HUDEP-2 (cell line): ENCODE data around the gene HDAC5.
"Not testable (repeated sequence)": the region's sequence is repeated elsewhere in the genome, so short reads cannot be mapped to it uniquely, and the experiment has no call there.

Source experiments
- DNase-seq, 76 experiments: peaks; one replicate each; lab custom pipeline; 2025; ENCODE audit not compliant: unreplicated experiment in 76 of 76; lab: John Stamatoyannopoulos, UW

HDAC5 gene

DNA sequence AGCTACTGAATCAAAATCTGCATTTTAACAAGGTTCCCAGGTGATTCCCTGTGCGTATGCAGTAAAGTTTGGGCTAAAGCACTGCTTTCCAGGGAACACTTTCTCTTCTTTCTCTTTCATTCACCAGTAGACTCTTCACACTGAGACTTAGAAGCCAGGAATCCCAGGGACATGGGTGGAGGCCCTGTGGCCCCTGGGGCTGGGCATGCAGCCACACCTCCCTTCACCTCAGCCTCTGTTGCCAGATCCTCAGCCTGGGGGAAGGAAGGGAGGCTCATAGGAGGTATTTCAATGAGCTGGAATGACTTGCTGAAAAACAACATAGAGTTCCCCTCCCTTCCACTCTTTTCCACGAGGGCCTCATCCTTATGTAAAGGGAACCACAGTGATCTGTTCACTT lies 51.7 kb downstream of the HDAC5 start:
- DNase-seq, result peak in 7 of 76 experiments; percentile 5 to 22 (median 9)

DNA sequence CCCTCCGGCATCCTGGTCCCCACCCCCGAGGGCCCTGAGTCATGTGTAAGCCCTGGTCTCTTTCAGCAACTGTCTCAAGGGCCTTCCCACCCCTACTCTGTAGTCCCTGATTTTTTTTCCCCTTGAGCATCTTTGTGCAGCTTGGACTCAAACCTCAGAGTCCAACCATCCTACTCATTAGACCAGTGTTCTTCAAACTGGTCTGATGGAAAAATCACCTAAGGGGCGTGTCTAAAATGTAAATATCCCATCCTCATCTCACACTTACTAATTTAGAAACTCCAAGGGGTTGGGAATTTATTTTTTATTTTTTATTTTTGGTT lies 52.3 kb downstream of the HDAC5 start:
- DNase-seq, result peak in 1 of 76 experiments; percentile 23

DNA sequence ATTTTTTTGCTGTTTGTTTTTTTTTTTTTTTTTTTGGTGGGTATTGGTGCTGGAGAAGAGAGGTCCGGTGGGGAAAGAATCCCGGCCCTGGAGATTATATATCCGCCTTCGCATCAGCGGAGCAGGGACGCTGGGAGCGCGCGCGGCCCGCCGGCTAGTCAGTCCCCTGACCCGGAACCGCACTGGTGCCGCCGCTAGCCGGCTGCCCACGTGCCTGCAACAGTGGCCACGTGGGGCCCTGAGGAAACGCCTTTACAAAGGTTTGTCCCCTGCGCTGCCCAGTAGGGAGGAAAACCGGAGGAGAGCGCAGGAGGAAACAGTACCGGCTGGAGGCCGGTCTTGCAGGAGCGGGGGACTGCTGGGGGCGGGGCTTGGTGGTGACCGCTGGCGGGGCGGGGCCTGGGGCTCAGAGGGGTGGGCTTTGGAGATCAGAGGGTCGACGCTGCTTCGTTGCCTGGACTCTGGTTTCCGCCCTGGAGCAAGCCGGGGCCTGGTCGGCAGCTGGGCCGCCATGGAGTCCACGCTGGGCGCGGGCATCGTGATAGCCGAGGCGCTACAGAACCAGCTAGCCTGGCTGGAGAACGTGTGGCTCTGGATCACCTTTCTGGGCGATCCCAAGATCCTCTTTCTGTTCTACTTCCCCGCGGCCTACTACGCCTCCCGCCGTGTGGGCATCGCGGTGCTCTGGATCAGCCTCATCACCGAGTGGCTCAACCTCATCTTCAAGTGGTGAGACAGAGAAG lies 52.8 kb downstream of the HDAC5 start, which contains the start of gene G6PC3:
TSS of gene G6PC3 (plus strand) at position 281 of the 743 bp plus-strand sequence. CDS start at position 512, 231 bp downstream.
- peak in 75 of 76 experiments; percentile 19 to 95 (median 86) for DNase-seq

DNA sequence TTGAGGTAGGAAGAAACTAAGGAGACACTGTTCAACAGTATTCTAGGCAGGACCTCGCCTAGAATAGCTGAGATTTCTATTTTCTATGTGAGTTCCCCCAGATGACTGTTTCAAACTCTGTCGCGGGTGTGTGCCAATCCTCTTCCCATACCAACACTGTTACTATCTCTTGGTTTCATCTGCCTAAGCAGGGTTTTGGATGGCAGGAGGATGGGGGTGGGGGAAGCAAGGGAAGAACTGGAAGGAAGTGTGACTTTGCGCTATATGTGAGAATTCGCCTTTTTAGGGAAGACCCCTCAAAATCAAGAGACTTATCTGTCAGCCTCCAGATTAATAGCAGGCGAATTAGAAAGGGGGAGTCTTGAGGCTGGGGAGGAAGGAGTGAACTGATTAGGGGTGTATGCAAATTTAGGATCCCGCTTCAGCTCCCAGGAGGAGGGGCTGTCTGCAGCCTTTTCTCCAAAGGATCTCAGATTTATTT lies 53.4 kb downstream of the HDAC5 start:
- DNase-seq, result peak in 4 of 76 experiments; percentile 32 to 53 (median 46)

DNA sequence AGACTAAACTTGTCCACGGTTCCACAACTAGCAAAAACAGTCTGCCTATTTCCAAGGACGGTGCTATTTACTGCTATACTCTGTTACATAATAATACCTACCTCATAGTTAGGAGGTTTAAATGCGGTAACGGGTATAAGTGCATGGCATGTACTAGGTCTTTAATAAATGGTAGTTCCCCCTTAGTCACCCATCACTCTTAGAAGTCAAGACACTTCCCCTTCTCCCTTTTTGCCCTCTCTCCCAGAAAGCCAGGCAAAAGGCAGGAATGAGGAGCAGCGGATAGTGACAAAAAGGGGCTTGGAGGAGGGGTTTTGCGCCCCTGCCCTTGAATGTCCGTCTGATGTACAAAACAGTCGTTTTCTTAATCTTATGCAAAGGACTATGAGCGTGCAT lies 55.9 kb downstream of the HDAC5 start:
- no peak for DNase-seq

DNA sequence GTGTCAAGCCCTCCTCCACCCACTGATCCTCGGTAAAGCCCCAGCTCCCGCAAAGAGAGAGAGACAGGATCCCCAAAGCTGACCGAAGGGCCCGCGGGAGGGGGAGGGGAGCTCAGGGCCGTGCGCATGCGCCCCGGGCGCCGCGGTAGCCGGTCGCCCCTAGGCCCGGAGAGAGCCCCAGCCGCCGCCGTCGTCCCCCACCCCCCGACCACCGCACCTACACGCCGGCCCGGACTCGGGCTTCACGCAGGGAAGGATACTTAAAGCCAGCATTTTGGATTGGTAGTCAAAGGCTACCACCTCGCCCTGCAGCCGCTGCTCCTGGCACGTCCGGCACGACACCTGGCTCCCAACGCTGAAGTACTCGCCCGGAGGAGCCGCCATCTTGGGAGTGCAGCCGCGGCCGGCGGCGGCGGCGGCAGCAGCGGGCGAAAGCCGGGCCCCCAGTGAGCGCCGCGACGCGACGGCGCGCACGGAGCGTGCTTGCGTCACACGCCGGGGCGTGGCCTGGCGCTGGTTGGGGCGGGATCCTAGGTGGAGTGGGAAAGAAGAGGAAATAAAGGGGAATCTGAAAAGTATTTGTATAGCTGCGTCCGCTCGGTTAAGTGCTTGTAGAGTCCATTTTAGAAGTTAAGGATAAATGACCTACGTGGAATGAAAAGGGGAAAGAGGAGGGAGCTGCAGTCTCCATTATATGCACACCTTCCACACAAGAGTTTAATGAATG lies 57.1 kb downstream of the HDAC5 start, which contains the start of gene LSM12:
TSS of gene LSM12 (minus strand) at position 468 of the 727 bp plus-strand sequence. CDS start at position 384, 84 bp downstream.
- peak in 71 of 76 experiments; percentile 38 to 90 (median 78) for DNase-seq

DNA sequence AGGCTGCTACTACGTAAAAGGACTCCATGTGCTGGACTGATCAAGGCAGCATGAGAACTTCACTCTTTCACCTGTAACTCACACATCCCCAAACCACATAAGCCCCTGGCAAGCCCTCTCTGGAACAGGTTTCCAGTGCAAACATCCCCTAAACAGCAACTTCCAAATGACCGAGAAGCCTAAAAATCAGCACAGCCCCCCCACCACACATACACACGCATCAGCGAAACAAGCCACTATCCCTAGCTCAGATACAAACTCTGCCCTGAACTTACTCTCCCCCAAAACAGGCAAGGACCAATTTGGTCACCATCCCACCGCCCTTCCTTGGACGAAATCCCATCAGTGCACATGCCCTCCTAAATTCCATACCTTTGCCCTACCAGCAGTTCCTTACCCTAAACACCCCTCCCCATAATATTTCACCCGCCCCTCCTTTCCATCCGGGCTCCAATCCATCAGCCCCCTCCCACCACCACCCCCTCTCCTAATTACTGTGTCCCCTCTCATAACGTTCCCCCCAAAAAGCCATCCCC lies 57.7 kb downstream of the HDAC5 start:
- peak in 3 of 76 experiments; percentile 4 to 23 (median 5) for DNase-seq

DNA sequence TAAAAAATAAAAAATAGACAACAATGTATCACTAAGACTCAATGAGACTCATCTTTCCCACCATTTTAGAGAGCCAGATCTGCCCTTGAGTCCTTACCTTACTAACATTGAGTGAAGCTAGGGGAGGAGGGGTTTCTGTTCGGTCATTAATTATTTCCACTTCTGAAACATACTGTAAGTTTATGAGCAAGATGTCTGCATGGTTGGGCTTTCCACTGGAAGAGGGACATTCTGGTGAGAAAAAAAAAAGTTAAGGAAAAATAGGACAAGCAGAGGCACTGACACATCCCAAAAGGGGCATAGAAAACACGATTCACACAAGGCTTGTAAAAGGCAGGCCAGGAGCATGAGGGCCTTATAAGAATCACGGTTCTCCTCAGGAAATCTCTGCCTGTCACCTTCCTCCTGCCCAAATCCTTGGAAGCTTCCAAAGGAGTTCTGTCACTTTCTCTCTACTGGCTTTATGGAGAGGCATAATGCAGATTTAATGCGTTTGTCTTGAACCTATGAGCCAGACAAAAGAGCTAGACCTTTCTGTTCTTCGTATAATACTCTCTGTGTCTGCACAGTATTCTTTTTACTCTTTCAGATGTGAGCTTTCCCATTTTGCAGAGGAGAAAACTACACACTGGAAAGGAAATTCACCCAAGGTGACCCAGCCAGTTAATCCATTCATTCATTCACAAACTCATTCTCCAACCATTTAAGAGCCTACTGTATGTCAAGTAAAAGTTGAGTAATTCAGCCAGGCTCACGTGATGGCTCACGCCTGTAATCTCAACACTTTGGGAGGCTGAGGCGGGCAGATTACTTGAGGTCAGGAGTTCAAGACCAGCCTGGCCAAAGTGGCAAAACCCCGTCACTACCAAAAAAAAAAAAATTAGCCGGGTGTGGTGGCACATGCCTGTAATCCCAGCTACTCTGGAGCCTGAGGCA lies 59.5 kb downstream of the HDAC5 start:
- peak in 12 of 76 experiments; percentile 4 to 27 (median 19) for DNase-seq

DNA sequence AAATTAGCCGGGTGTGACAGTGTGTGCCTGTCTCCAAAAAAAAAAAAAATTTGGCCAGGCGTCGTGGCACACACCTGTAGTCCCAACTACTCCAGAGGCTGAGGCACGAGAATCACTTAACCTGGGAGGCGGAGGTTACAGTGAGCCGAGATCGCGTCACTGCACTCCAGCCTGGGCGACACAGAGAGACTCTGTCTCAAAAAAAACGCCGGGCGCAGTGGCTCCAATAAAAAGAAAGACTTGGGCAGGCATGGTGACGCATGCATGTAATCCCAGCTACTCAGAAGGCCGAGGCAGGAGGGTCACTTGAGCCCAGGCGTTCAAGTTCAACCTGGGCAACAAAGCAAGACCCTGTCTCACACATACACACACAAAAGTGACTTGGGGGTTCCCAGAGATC lies 60.6 kb downstream of the HDAC5 start:
- DNase-seq, result no peak

DNA sequence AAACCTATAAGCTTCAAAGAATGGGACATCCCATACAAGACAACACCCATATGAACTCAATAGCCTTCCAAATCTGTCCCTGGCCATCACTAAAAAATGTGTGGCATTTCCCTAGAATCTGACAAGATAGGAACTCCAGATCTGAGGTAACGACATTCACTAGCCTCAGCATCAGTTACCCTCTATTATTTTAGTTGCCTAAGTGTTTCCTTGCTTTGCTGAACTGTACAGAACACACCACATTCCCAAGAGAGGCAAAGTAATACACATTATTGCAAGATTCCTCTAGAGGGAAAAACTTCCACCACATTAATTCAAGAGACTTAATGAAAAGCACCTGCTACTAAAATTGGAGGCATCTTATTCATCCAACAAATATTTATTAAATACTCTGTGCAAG lies 62.0 kb downstream of the HDAC5 start:
- DNase-seq, result no peak

DNA sequence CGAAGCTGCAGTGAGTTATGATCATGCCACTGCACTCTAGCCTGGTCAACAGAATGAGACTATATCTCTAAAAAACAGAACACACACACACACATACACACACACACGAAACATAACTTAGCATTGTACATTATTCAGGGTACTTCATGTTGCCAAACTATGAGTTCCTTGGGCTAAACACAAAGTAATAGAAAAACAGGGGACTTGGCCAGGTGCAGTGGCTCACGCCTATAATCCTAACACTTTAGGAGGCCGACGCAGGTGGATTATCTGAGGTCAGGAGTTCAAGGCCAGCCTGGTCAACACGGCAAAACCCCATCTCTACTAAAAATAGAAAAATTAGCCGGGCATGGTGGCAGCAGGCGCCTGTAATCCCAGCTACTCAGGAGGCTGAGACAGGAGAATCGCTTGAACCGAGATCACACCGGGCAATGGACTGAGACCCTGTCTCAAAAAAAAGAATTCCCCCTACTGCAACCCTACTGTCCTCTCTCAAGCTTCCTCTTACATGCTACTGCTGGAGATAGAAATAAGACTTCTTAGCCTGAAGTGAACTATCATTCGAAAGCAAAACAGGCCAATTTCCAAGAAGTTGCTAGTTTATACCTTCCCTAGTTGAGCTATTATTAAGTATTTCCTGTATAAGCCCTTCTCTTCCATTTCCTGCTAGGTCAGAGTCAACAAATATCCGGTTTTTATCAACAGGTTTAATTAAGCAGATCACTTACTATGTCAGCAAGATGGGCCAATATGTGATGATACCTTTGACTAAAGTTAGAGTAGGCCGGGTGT lies 64.1 kb downstream of the HDAC5 start:
- DNase-seq, result no peak

DNA sequence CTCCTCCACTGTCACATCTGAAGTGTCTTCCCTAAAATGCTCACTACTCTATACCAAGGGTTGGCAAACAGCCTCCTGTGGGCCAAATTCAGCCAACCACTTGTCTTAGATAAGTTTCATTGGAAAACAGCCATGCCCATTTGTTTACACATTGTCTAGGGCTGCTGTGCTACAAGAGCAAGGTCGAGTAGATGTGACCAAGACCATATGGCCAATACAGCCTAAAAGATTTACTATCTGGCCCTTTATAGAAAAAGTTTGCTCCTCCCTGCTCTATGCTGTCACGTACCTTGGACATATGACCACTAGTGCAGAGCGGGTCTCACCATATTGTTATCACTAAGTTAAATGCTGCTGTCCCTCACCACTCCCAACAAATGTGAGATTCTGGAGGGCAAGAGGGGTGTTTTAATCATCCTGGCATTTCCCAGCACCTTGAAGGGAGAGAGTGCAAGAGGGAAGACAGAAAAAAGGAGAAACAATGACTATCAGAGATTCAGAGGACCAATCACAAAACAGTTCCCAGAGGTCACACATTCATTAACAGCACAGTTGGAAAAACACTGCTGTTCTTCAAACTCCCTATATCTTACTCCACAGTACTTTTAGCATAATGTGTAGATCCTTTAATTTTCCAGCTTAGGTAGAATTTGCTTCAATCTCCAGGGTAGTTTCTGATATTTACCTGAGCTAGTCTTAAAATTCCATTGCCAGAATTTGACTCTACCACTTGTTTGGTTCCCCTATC lies 70.1 kb downstream of the HDAC5 start:
- peak in 66 of 76 experiments; percentile 7 to 80 (median 46) for DNase-seq

DNA sequence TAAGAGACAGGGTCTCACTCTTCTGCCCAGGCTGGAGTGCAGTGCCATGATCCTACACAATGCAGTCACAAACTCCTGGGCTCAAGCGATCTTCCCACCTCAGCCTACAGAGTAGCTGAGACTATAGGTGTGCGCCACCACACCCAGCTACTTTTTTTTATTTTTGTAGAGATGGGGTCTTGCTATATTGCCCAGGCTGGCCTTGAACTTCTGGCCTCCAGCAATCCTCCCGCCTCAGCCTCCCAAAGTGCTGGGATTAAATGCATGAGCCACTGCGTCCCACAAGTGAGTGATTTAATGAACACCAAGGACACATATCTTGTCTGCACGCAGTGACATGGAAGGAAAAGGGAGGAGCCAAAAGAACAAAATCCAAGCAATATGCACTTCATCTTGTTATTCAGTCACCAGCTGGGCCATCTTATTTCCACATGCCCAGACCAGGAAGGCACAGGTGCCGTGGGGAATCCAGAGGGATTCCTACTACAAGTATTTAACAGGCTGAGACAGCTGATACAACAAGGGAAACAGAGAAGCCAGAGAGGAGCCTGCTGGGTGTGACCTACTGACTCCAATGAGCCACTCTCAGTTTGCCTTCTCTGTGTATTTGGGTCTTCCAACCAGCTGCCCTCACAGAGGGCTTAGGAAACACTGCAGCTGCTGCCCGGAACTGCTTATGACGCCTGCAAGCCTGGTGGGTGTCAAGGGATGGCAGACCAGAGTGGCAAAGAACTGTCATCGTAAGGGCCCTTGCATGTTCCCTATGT lies 74.0 kb downstream of the HDAC5 start:
- DNase-seq, result no peak

DNA sequence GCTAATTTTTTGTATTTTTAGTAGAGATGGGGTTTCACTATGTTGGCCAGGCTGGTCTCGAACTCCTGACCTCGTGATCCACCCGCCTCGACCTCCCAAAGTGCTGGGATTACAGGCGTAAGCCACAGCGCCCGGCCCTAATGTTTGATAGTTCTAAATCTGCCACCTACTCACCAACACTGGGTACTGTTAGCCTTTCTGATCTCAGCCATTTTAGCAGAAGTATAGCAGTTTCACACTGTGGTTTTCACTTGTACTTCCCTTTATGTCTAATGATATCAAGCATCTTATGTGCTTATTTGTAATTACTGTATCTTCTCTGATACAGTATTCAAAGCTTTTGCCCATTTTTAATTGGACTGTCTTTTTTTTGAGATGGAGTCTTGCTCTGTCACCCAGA lies 76.5 kb downstream of the HDAC5 start:
- not testable (repeated sequence) for DNase-seq

DNA sequence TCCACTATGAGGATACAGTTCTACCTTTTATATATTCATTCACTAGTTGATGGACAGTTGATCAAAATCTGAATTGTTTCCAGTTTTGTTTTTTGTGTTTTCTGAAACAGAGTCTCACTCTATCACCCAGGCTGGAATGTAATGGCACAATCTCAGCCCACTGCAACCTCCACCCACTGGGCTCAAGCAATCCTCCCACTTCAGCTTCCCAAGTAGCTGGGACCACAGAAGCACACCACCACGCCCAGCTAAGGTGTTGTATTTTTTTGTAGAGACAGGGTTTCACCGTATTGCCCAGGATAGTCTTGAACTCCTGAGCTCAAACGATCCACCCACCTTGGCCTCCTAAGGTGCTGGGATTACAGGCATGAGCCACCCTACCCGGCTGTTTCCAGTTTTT lies 78.0 kb downstream of the HDAC5 start:
- no peak for DNase-seq

DNA sequence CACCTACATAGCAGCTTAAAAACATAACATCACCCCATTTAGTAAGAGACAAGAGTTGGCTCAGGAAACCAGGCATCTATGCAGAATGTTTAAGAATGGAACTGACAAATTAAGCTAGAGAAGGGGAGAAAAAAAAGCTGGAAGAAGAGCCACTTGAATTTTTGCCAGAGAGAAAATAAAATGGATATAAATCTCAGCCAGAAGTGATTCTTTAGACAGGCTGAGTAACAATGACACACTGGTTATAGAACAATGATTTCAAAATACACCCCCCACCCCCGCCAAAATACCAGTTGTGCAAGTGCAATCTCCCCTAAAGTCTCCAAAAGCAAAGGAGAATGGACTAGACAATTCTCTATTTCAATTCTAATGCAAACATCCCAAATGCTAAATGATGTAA lies 79.4 kb downstream of the HDAC5 start:
- no peak for DNase-seq

DNA sequence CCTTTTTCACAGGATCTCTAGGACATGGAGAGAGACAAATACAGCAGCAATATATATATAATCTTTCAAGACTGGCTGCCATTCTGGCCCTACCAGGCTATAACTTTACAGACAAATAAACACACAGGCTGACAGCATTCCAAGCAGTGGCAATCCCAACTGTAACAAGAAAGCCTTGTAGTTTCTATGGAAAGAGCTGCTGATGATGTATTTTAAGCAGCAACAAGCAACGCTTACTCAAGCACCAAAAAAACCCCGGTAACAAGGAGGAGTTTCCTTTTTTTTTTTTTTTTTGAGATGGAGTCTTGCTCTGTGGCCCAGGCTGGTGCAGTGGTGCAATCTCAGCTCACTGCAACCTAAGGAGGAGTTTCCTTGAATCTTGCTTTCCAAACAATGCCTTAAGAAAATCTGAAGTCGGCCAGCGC lies 80.2 kb downstream of the HDAC5 start:
- no peak for DNase-seq
